ENCODE results near the gene SLC7A10.
"Not testable (repeated sequence)": the region's sequence is repeated elsewhere in the genome, so short reads cannot be mapped to it uniquely, and the experiment has no call there.

The SLC7A10 gene

DNA sequence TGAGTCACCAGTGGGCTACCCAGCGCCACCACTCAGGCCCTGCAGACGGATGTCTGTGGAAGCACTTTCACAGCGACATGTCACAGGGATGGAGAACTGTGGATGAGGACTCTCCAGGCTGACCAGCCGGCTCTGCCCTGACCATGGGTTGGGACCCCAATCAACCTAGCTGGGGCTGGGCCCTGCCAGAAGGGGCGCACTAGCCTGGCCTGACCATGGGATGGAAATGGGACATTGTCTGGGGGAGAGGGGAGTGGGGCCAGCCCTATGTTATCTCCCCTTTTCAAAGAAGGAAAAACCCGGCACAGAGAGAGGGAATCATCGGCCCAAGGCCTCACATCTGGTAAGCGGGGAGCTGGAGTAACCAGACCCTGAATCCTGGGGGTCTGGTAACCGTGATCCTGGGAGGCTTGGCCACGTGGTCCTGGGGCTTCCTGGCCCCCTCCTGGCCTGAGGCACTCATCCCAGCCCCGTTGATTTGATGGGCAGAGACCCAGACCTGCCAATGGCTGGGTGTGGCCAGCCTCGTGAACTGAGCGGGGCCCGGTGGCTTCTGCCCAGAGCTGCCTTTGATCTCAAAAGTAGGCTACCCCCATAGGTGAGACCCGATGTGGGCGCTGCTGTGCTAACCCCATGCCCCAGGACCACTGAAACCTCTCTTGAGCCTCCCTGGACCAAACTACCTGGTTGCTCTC is 11.2 kb upstream of the SLC7A10 start:
- DNase-seq = no peak

DNA sequence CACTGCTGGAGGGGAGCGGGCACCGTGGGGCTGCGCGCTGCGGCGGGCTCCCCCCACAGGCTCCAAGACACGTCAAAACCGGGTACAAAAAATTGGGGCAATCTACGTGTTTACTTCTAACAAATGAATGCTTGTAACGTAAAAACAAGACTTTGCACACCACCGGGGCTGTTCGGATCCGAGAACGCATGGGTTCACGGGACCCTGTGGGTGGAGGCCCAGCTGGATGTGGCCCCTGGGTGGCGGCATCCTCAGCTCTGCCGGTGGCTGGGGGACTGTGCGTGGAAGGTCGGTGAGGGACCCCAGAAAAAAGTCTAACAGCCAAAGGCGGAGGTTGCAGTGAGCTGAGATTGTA is 10.3 kb upstream of the SLC7A10 start:
- no peak for DNase-seq

DNA sequence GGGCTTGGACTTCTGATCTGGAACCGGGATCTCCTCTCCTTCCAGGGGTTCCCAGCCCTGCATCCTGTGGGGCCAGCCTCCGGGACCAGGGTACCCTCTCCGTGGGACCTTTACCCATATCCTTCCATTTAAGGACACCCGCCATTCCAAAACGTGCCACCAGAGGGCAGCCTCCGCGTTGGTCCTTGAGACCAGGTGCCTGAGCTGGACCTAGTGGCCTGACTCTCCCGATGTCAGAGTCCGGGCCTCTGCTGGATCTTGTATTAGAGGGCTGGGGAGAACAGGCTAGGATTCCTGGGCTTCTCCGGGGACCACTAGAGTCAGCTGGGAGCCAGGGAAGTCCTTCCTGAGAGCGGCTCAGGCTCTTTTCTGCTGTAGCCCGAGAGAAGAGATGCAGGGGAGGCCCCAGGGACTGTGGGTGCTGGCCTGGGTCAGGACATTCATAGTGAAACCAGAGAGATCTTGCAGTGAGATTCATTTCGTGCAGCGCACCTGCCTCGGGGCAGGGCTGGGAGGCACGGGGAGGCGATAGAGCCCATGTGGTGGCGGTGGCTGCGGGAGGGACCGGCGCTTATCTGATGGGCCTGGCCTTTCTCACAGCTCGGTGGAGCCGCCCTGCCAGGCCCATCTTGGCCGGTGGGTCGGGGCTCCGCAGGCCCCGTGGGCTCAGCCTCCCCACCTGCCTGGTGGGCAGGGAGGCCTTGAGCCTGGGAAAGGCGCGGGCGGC is 9.8 kb upstream of the SLC7A10 start:
- DNase-seq = peak; percentile 72

DNA sequence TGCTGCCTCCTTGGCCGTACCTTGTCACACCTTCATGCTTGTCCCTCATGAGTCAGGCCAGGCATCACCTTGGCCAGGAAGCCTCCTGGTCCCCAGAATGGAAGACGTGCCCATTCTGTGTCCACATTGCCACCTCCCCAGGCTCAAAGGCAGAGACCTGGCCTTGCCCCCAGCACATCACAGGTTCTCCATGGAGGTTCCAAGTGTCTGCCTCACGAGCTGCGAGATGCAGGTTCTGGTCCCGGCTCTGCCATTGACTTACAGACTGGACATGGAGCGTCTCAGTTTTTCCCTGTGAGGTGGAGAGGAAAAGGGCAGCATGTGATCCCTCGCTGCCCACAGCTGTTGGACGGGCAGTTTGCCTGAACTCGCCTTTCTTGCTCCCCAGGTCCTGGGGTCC is 9.1 kb upstream of the SLC7A10 start:
- DNase-seq = no peak

DNA sequence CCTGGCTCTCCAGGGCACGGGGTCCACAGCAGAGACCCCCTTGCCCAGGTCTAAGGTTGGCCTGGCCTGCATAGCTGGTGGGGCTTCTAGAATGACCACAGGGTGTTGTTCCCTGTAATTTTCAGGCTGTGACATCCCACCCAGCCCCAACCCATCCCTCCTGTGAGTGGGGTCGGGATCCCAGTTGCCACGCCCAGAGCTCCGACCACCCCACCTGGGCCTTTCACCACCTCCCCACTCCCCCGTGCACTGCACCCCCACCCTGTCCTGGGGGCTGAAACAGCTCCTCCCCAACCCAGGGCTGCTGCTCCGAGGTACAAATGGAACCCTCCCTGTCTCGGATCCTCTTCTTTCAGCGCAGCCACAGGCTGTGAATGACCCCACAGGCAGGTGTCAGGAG is 8.4 kb upstream of the SLC7A10 start:
- DNase-seq = no peak

DNA sequence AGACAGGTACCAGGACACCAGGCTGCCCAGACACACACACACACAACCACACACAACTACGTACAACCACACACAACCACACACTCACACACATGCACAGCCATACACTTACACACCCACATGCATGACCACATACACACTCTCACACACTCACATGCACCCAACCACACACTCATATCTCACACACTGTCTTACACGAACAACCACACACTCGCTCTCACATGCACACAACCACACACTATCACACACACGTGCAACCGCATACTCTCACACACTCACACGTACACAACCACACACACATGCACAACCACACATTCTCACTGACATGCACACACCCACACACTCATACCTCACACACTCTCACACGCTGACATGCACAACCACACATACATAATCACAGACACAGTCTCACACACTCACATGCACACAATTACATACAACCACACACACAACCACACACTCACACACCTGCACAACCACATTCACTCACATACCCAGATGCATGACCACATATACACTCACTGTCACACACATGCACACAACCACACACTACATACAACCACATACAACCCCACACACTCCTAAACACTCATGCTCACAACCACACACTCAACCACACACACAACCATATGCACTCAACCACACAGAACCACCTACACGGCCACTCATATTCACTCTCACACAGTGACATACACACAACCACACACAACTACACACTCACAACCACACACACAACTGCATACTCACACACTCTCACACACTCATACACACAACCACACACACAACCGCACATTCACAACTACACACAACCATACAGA is 7.6 kb upstream of the SLC7A10 start:
- no peak for DNase-seq

DNA sequence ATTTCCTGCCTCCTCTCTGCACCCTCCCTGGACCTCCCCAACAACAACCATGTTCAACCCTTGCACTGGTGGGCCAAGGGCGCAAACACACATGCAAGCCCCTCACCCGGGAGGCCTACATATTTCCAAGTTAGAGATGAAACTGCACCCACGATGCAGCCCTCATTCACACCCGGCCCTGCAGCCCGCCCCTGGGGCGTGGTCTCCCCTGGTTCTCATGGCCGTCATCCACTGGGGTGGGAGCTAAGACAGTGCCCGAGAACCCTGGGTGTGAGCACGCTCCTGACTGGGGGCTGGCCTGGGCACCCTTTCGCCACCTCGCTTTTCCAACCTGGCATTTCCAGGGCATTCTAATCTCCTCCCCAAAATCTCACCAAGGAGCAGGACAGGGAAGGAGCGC is 7.0 kb upstream of the SLC7A10 start:
- DNase-seq = no peak

DNA sequence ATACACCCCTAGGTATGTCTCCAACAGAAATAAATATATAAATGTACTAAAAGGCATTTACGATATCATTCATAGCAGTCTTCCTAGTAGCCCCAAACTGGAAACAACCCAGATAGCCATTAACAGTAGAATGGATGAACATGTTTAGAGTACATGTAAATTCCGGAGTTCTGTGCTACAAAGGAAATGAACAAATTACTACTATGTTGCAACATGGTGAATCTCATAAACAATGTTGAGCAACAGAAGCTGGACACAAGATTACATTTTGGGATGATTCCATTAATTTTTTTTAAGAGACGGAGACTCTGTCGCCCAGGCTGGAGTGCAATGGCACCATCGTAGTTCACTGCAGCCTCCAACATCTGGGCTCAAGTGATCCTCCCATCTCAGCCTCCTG is 5.9 kb upstream of the SLC7A10 start:
- DNase-seq = no peak

DNA sequence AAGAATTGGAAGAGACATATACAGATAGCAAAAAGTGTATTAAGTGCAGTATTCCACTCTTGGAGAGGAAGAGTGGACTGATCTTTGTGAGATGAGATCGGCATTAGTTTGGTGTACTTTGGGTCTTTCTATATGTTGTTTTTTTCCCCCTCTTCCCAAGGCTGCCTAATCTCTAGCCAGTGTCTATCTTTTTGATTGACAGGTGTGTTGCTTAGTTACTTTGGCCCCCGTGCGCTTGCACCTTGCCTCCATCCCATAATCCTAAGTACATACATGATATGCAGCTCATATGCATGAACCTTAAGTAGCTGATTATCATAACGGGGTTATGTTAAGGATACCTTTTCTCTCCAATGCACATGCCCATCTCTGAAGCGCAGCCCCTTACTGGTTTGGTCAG is 4.3 kb upstream of the SLC7A10 start:
- DNase-seq = no peak

DNA sequence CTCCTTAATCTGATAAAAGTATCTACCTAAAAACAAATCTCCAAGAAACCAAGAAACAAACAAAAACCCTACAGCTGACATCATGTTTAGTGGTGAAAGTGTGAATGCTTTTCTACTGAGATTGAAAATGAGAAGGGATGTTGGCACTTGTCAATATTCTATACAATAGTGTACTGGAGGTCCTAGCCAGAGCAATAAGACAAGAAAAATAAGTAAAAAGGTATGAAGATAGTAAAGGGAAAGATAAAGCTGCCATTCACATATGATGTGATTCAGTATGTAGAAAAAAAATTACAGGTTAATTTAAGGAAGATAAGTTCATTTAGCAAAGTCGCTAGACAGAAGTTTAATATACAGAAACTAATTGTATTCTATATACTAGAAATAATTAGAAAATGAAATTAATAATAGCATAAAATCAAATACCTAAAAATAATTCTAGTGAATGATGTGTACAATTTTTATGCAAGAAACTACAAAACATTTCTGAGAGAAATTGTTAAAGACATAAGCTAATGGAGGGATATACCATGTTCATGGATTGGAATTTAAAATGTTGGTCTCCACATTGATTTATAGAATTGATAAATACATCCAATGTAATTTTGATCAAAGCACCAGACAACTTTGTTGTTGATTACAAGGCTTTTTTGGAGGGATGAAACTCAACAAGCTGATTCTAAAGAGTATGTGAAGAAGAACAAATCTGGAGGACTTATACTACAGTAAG is 2.4 kb upstream of the SLC7A10 start:
- no peak for DNase-seq

DNA sequence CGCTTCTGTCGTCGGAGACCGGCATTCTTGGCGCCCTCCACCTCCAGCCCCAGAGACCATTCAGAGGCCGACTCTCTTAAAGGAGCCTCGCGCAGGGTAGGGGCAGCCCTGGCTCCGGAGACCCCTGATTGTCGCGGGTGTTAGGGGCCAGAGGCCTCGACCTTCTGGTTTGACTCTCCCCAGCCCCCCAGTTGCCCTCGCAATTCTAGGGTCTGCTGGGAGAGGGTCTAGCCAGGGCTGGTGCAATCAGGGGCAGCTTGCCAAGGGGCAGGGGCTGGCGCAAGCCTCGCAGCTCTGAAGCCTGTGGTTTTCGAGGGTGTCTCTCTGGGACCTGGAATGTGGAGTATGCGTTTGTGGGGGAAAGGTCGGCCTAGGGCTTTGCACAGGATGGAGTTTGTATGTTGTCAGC is 1.6 kb upstream of the SLC7A10 start:
- DNase-seq = no peak

DNA sequence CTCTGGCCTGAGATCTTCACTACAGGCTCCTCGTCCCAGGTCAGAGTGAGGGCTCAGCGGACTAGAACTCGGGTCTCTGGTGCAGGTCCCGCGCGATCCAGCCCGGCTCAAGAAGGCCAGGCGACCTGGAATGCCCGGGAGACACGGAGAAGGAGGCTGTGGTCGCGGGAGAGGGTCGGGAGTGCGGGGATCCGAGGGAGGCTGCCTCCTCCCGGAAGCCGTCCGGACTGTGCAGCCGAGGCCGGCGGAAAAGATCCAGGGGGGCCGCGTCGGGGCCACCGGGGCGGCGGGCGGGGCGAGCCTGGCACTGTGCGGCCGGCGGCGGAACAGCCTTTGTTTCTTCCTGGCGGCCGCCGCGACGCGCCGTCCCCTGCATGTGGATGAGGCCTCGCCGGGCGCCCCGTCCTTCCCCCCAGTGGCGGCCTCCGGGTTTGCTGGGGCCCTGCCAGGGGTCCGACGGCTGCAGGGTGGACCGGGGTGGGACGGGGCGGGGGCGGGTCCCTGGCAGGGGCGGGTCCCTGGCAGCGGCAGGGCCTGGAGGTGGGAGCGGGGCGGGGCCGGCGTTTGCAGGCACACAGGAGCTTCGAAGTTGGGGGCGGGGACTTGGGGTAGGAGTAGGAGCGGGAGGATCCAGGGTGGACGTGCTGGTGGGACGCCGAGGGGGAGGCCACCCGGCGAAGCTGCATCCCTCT is 1.0 kb upstream of the SLC7A10 start:
- DNase-seq = no peak

DNA sequence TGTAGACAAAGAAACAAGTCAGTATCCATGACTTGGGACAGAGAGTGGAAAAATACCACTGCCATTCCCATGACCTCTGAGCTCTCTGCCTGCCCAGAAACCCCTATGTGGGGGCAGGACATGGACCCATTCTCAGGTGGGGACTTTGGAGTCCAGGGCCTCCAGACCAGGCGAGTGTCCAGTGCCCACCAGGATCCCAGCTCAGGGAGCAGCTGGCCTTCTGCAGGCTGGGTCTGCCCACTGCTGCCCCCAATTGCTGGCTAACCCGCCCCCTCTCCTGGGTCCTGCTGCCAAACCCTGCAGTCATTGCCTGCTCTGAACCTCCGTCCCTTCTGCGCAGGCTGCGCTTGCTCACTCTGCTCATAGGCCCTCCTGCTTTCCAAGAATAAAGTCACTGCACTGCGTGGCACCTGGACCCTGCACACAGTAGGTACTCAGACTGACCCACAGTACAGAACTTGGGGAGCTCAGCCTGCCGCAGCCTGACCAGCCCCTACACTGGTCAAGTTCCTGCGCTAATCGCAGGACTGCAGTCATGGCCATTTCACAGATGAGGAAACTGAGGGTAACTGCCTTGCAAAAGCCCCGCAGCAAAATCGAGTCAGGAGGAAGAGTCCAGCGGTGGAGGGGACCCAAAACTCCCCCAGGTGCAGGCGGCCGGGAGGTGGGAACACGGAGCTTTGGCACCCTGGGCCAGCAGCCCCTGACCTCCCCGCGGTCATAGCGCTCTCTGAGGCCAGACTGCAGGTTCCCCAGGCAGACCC is 774 bp downstream of the SLC7A10 start:
- no peak for DNase-seq

DNA sequence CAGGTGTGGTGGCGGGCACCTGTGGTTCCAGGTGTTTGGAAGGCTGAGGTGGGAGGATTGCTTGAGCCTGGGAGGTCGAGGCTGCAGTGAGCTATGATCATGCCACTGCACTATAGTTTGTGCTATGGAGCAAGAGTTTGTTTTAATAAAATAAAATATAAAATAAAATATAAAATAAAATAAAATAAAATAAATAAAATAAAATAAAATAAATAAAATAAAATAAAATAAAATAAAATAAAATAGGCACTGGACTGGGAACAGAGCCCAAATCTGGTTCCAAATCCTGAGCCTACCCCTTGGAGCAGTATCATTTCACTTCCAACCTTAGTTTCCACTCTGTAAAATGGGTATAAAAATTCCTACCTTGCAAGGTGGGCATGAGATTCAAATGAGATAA is 3.4 kb downstream of the SLC7A10 start:
- DNase-seq = not testable (repeated sequence)

DNA sequence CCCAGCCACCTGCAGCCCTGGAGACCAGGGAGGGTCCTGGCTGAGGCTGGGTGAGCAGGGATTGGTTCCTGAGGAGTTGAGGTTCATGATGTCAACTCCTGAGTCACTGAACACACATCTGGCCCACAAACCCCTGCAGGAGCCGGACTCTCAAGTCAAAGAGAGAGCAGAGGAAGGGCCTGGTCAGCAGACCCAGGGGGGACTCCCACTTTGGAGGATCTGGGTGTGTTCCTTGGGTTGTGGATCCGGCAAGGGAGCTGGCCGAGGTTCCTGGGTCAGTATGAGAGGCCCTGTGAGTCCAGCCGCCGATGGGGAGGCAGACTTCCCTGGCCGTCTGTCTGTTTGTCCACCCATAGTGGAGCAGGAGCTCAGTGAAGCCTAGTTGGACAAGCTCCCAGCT is 4.0 kb downstream of the SLC7A10 start:
- no peak for DNase-seq

DNA sequence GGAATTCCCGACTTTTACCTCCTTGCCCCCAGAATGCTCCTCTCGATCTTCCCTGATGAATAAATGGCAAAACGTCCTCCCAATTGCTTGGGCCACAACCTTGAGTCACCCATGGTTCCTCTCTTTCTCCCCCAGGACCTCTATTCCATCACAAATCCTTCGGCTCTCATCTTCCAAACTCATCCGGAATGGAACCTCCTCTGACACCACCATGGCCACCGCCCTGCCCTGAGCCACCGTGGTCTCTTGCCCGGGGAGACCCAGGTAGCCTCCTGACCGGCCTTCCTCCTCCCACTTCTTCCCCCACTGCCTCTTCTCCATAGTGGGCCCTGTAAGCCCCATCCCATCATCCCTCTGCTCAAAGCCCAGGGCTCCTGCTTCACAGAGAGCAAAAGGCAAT is 4.9 kb downstream of the SLC7A10 start:
- DNase-seq = no peak

DNA sequence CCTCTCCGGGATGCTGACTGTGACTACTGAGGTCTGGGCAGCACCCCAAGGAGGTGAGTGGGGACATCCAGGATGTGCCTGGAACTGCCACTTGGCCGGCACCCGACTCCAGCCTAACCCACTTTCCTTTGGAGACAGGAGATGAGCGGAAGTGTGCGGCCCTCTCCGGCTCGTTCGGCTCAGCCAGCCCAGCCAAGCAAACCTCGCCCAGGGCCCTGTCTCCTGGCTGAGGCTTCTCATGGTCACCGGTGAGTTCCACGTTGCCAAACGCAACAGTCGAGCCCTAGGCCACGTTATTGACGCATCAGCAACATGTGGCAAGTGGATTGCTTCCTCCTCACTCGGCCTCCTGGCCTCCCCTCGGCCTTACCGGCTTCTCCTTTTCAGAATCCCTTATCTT is 5.5 kb downstream of the SLC7A10 start:
- DNase-seq = no peak

DNA sequence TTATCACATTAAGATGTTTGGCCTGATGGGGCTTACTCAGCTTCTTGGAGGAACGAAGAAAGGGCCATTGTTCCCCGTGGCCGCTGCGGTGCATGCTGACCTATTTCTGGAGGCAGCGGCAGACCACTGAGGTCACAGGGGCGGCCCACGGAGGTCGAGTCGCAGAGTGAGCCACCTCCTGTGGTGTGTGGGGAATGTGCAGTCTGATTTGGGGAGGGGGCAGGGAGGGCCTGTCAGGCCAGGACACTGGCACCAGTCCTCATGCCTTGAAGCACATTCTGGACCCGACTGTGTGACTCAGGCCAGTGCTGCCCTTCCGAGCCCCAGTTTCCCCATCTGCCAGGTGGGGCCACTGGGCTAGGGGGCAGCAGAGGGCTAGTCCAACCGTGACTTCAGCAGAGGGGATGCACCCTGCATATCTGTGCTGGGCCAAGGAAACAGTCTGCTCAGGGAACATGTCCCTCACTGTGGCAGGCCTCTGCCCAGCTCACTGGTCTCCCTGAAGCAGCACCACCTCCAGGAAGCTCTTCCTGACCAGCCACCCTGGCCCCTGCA is 6.3 kb downstream of the SLC7A10 start:
- no peak for DNase-seq

DNA sequence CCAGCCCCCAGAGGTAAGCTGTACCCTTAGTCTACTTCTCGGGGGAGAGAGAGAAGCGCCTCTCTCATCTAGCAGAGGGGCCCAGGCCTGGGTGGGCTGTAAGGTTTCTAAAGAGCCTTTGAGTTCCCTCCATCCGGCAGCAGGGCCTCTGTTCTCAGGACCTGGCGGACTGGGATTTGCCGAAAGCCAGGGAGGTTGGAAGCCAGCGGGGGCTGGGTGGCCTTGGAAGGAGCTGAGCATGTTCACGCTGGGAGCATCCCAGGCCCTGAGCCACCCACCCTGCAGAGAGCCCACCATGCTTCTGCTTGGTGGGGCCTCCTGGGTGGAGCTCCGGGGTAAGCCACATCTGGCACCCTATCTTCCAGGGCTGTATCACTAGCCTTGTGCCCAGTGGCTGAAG is 7.8 kb downstream of the SLC7A10 start:
- no peak for DNase-seq

DNA sequence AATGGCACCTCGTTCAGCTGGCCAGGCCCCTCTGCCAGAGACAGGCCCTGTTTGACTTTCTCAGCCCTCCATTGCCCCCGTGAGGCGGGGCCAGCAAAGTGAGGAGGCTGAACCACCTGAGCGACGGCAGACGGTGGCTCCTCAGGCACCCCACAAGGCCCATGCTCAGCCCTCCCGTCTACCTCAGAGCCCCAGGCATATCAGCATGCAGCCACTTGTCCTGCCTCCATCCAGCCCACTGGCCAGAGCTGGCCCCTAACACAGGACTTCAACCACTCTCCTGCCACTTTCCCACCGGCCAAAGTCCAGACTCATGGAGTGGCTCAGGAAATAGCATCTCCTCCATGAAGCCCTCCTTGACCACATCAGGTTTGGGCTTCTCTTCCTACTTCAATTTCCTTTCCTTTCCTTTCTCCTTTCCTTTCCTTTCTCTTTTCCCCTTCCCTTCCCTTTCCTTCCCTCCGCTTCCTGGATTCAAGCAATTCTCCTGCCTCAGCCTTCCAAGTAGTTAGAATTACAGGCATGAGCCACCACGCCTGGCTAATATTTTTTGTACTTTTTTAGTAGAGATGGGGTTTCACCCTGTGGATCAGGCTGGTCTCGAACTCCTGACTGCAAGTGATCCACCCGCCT is 9.3 kb downstream of the SLC7A10 start:
- no peak for DNase-seq
